Tibial nerve (tissue), 4 donors: ENCODE measurements around the gene NEMP1. TPM values are rescaled to one million over a fixed set of nuclear protein-coding genes. Genes with fewer than 3 reads are reported as not detected.

Source experiments
- DNase-seq, 2 donors: peaks; one replicate each; pipeline ENCODE4 v3.0.0-alpha.2; 2019; ENCODE audit warnings: low spot score in 2 of 2
- H3K27ac ChIP-seq, 4 donors: fragments of 200-600 bp; sonication (generic) in 3 of 4; one replicate each; pipeline ENCODE4 v1.5.1; 2017 to 2019; ENCODE audit warnings: mild to moderate bottlenecking in 1 of 4
- H3K27me3 ChIP-seq, 2 donors: fragments of 200-600 bp; sonication (generic) in 1 of 2; one replicate each; pipeline versions ENCODE4 v1.5.1 to v1.6.0; 2017 to 2019
- H3K36me3 ChIP-seq, 3 donors: fragments of 200-600 bp; sonication (generic); one replicate each; pipeline ENCODE4 v1.5.1; 2018 to 2019
- H3K4me1 ChIP-seq, 4 donors: fragments of 200-600 bp; sonication (generic) in 3 of 4; one replicate each; pipeline ENCODE4 v1.5.1; 2017 to 2019
- H3K4me3 ChIP-seq, 4 donors: fragments of 200-600 bp; sonication (generic) in 3 of 4; one replicate each; pipeline ENCODE4 v1.5.1; 2017 to 2019; ENCODE audit warnings: mild to moderate bottlenecking in 1 of 4, moderate library complexity in 1 of 4
- H3K9me3 ChIP-seq, 4 donors: fragments of 200-600 bp; sonication (generic) in 3 of 4; one replicate each; pipeline ENCODE4 v1.5.1; 2017 to 2019
- EP300 ChIP-seq, 2 donors: sonication (generic); formaldehyde crosslinking; IDR thresholded peaks; one replicate each; pipeline ENCODE4 v1.6.1; 2017; ENCODE audit warnings: antibody characterized with exemption in 2 of 2, mild to moderate bottlenecking in 1 of 2
- POLR2A ChIP-seq, 2 donors: fragments of 450-650 bp; IDR thresholded peaks; one replicate each; pipeline ENCODE4 v1.6.1; 2017; ENCODE audit warnings: antibody characterized with exemption in 2 of 2, mild to moderate bottlenecking in 2 of 2, moderate library complexity in 2 of 2
- WGBS, 2 donors: methylation state at CpG; one replicate each; pipeline ENCODE4 v1.1.5; 2018; 5-methylcytosine and 5-hydroxymethylcytosine counted together
- total RNA-seq, 4 donors: library from RNA; depleted of rRNA; stranded (reverse); fragments of >200 nt; gene quantifications; one replicate each; pipeline ENCODE4 v1.1.0, GENCODE V29; 2016
- TF ChIP-seq, protein P1 (sequence below), 5 experiments: fragments of 200-600 bp in 3 of 5; fragments of 450-650 bp in 2 of 5; sonication (generic) in 3 of 5; IDR thresholded peaks; one replicate each; pipeline ENCODE4 v1.5.1; 2016 to 2019; ENCODE audit warnings: antibody characterized with exemption in 5 of 5, mild to moderate bottlenecking in 3 of 5, moderate library complexity in 2 of 5

NEMP1 gene
- total RNA-seq, 4 donors from 2014 or later = 4.8 to 10.2 (median 6.6) TPM

DNA sequence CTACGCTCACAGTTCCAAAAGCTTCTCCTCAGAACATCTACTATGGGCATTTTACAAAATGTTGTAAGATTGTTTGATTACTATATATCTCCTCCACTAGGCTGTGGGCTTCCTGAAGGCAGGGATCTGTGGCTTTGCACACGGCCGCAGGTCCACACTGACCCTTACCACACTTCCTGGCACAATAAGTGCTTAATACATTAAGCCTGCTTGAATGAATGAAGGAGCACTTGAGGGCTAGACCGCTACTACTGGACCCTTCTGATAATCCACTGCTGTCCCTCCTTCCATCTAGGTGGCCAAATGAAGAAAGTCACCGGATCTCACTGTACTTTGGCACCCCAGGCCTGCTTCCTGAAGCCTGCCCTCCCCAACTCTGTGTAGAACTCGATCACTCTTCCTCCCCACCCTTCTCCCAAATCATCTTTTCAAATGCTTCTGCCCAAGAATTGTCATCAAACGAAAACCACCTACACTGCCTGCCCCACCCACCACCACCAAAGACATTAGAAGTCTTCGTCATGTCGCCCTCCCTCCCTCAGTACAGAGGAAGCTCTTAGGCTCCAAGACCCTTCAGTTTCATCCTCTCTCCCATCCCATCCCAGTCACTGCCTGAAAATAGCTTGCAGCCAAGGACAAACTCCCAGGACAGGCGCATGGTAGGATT lies 71.6 kb downstream of the NEMP1 start:
- TF ChIP-seq POLR2A (IDR thresholded peaks at IDR 0.05) (no peak), EP300 (IDR thresholded peaks at IDR 0.05) (no peak)
- TF ChIP-seq, protein P1, sequence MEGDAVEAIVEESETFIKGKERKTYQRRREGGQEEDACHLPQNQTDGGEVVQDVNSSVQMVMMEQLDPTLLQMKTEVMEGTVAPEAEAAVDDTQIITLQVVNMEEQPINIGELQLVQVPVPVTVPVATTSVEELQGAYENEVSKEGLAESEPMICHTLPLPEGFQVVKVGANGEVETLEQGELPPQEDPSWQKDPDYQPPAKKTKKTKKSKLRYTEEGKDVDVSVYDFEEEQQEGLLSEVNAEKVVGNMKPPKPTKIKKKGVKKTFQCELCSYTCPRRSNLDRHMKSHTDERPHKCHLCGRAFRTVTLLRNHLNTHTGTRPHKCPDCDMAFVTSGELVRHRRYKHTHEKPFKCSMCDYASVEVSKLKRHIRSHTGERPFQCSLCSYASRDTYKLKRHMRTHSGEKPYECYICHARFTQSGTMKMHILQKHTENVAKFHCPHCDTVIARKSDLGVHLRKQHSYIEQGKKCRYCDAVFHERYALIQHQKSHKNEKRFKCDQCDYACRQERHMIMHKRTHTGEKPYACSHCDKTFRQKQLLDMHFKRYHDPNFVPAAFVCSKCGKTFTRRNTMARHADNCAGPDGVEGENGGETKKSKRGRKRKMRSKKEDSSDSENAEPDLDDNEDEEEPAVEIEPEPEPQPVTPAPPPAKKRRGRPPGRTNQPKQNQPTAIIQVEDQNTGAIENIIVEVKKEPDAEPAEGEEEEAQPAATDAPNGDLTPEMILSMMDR (IDR thresholded peaks at IDR 0.05) = no peak
- H3K9me3 ChIP-seq = no peaks in the 10 kb centered on the region
- no peaks in the 10 kb centered on the region for H3K27me3 ChIP-seq
- H3K4me3 ChIP-seq = peak overlapping the region in 3 of 4 donors; percentile 33 to 90 (median 80)
- peak overlapping the region in 3 of 4 donors; percentile 58 to 84 (median 76) for H3K27ac ChIP-seq
- H3K36me3 ChIP-seq = peaks cover 0 to 29% (median 0%) of the 10 kb centered on the region in 3 donors
- no peak for DNase-seq
- peaks cover 0 to 40% (median 16%) of the 10 kb centered on the region in 4 donors for H3K4me1 ChIP-seq
- 56 to 63% methylated on average over 10 of the region's 10 CpGs for WGBS, 2 donors

DNA sequence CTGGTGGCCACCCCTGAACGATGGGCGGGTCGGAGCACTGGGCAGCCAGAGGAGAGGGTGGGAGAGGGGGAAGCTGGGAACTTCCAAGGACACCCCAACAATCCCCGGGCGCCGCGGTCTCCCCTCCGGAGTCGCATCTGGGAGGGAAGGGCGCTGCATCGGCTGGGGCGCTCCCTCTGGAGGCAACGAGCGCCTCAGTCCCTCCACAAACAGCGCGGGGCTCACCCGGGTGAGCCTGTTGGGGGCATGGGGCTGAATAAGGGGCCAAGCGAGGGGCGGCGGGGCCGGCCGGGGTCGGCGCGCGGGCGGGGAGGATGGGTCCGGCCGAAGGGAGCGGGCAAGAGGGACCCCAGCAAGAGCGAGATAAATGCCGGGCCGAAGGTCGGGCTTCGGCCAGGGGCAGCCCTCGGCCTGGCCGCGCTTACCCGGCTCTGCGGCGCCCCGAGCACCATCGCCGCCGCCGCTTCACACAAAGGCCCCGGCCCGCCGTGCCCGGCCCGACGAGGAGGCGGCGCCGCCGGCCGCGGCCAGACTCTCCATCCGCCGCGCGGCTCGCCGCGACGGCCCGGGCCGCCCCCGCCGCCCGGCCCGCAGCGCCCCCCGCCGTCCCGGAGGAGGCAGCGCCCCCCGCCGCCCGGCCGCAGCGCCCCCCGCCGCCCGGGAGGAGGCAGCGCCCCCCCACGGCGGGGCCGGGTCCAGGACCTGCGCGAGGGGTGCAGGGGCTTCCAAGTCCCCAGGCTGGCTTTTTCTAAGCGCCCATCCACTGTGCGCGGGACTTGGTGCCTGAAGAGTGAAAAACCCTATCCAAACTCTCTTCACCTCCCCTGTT lies 72.4 kb downstream of the NEMP1 start, which contains the start of gene ZBTB39:
Gene ZBTB39 (minus strand): TSS at position 567 of the 829 bp plus-strand sequence. CDS start 1,629 bp downstream, outside the sequence.
- Histone ChIP-seq H3K4me1 (peaks cover 0 to 47% (median 19%) of the 10 kb centered on the region in 4 donors), H3K27me3 (no peaks in the 10 kb centered on the region), H3K4me3 (peak within 1 kb of the TSS; percentile 80 to 97 (median 92)), H3K9me3 (no peaks in the 10 kb centered on the region), H3K27ac (peak within 1 kb of the TSS; percentile 19 to 90 (median 85)), H3K36me3 (peaks cover 0 to 36% (median 0%) of the 10 kb centered on the region in 3 donors)
- TF ChIP-seq, protein P1 (IDR thresholded peaks at IDR 0.05) = peak; percentile 58 to 84 (median 64)
- no peak for TF ChIP-seq EP300 (IDR thresholded peaks at IDR 0.05)
- WGBS, 2 donors = 1% methylated on average over 24 to 38 of the region's 94 CpGs
- DNase-seq = no peak

Other genes starting within 250 kb of the NEMP1 start
- gene SDR9C7, start 144.4 kb downstream of the NEMP1 start, total RNA-seq = not detected
- 1 to 10 TPM in 3 of 4 donors, not detected in 1; 1.5 to 1.8 (median 1.7) TPM for gene RDH16, start 121.2 kb downstream of the NEMP1 start, total RNA-seq
- gene ZBTB39, start 72.2 kb downstream of the NEMP1 start, total RNA-seq = 1 to 10 TPM; 3.6 to 6.8 (median 5.4) TPM
- not detected for gene TAC3, start 62.3 kb downstream of the NEMP1 start, total RNA-seq
- gene MYO1A, start 28.7 kb downstream of the NEMP1 start, total RNA-seq = under 1 TPM in 2 of 4 donors, not detected in 2; 0.30 to 0.59 TPM
- gene NAB2, start 10.3 kb upstream of the NEMP1 start, total RNA-seq = 10 to 100 TPM; 29.3 to 42.2 (median 38.6) TPM
- 100 to 1,000 TPM; 140 to 247 (median 183) TPM for gene STAT6, start 32.6 kb upstream of the NEMP1 start, total RNA-seq
- gene LRP1, start 49.7 kb upstream of the NEMP1 start, total RNA-seq = 100 to 1,000 TPM; 410 to 653 (median 527) TPM
- gene LRP1-AS, start 68.8 kb upstream of the NEMP1 start, total RNA-seq = not detected
- 1 to 10 TPM in 1 of 4 donors, not detected in 3; 4.2 TPM for gene NXPH4, start 138.0 kb upstream of the NEMP1 start, total RNA-seq
- gene SHMT2, start 150.9 kb upstream of the NEMP1 start, total RNA-seq = 10 to 100 TPM; 18.4 to 77.3 (median 32.6) TPM
- 1 to 10 TPM in 3 of 4 donors, not detected in 1; 1.7 to 5.0 (median 3.6) TPM for gene STAC3, start 172.4 kb upstream of the NEMP1 start, total RNA-seq